OCI-LY7 (cell line): ENCODE measurements around the gene EHD4. TPM values are rescaled to one million over a fixed set of nuclear protein-coding genes. Genes with fewer than 3 reads are reported as not detected.

Experiments
- BruUV-seq: library from RNA; stranded (reverse); fragments of 400-500 nt; replicated peaks from 2 replicates; lab custom pipeline; 2021; lab: Mats Ljungman, UMichigan
- CTCF ChIA-PET: fragments of 300-600 bp; sonication (Branson Sonifier 250); formaldehyde crosslinking; loops from one replicate; lab custom pipeline; 2022; ENCODE audit warnings: antibody characterized with exemption; ENCODE audit not compliant: unreplicated experiment; lab: Charles Lee
- POLR2A ChIA-PET: fragments of 300-600 bp; sonication (Branson Sonifier 250); formaldehyde crosslinking; loops from one replicate; lab custom pipeline; 2022; ENCODE audit warnings: antibody characterized with exemption; lab: Charles Lee
- DNase-seq: peaks from one replicate; pipeline ENCODE4 v3.0.0-alpha.2; 2015; ENCODE audit warnings: low spot score
- H2AFZ ChIP-seq: fragments of 200-600 bp; sonication (generic), shearing (Covaris generic); 2 replicates; pipeline ENCODE4 v1.6.1; 2014; ENCODE audit warnings: mild to moderate bottlenecking, antibody characterized with exemption, low read length, moderate library complexity
- H3K27ac ChIP-seq: fragments of 200-600 bp; sonication (generic); 2 replicates; pipeline ENCODE4 v1.5.1; 2014; ENCODE audit warnings: mixed run types, low read depth, mild to moderate bottlenecking, moderate library complexity, low read length, inconsistent platforms; ENCODE audit not compliant: poor library complexity, severe bottlenecking
- H3K36me3 ChIP-seq: fragments of 200-600 bp; sonication (generic); 2 replicates; pipeline ENCODE4 v1.6.1; 2014; ENCODE audit warnings: mild to moderate bottlenecking, antibody characterized with exemption, low read length, moderate library complexity, mixed read lengths; ENCODE audit not compliant: insufficient read depth
- H3K4me1 ChIP-seq: fragments of 200-600 bp; sonication (generic); 2 replicates; pipeline ENCODE4 v1.5.1; 2014; ENCODE audit warnings: mild to moderate bottlenecking, low read length; ENCODE audit not compliant: insufficient read depth, poor library complexity, severe bottlenecking
- H3K4me2 ChIP-seq: fragments of 200-600 bp; sonication (generic); 2 replicates; pipeline ENCODE4 v1.6.1; 2014; ENCODE audit warnings: mild to moderate bottlenecking, low read length
- H3K4me3 ChIP-seq: fragments of 200-600 bp; sonication (generic); 2 replicates; pipeline ENCODE4 v1.5.1; 2014; ENCODE audit warnings: mild to moderate bottlenecking, low read depth, low read length; ENCODE audit not compliant: poor library complexity, severe bottlenecking
- H3K79me2 ChIP-seq: fragments of 200-600 bp; sonication (generic); 2 replicates; pipeline ENCODE4 v1.6.1; 2016; ENCODE audit warnings: low read depth, mild to moderate bottlenecking, low read length, moderate library complexity, mixed read lengths; ENCODE audit not compliant: insufficient read depth
- H3K9me2 ChIP-seq: fragments of 200-600 bp; sonication (generic); 2 replicates; pipeline ENCODE4 v1.6.1; 2016; ENCODE audit warnings: mild to moderate bottlenecking, low read length, mixed read lengths; ENCODE audit not compliant: insufficient read depth
- H3K9me3 ChIP-seq: fragments of 200-600 bp; sonication (generic); 2 replicates; pipeline ENCODE4 v1.6.1; 2014; ENCODE audit warnings: mild to moderate bottlenecking, mixed run types, low read length, mixed read lengths
- H4K20me1 ChIP-seq: fragments of 200-600 bp; sonication (generic); 2 replicates; pipeline ENCODE4 v1.6.1; 2014; ENCODE audit warnings: mild to moderate bottlenecking, antibody characterized with exemption, low read length, moderate library complexity, mixed read lengths; ENCODE audit not compliant: insufficient read depth
- EZH2phosphoT487 ChIP-seq: fragments of 200-600 bp; sonication (generic); IDR thresholded peaks from 2 replicates; pipeline ENCODE4 v1.6.1; 2018; ENCODE audit warnings: low read depth, borderline replicate concordance, mild to moderate bottlenecking, mixed run types, antibody characterized with exemption, low read length, moderate library complexity, mixed read lengths
- intact Hi-C: fragments of 100-400 bp; cut with micrococcal nuclease; formaldehyde crosslinking; loops from one replicate; pipeline ENCODE4 v1.10.0; 2022; ENCODE audit not compliant: unreplicated experiment
- total RNA-seq, 2 experiments: library from RNA; depleted of rRNA in 1 of 2; stranded (reverse); fragments of >200 nt in 1 of 2; shearing (Covaris generic) in 1 of 2; gene quantifications; 2 replicates each; pipeline ENCODE4 v1.2.3, GENCODE V29; 2014 to 2022
- TF ChIP-seq, protein P1 (sequence below): fragments of 200-600 bp; sonication (generic); conservative IDR thresholded peaks from 2 replicates; pipeline ENCODE4 v1.5.1; 2014; ENCODE audit warnings: mild to moderate bottlenecking, antibody characterized with exemption, low read length, moderate library complexity, mixed read lengths

EHD4 gene
- total RNA-seq, 2 experiments from 2014 or later = 13.5 to 19.4 TPM

DNA sequence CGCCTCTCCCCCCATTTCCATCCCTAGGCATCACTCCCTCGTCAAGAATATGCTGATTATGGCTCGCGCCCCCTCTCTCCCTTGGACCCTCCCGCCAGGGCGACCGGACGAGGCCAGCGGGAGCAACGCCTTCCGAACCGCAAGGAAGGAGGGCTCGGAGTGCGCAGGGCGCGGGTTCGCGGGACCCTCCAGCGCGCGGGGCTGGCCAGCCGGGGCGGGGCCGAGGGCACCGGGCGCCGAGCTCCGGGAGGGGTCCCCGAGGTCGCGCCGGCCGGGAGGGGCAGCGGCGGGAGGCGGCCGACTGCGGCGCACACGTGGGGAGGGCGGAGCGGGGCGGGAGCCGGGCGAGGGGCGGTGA is 483 bp downstream of the EHD4 start:
- no peak for DNase-seq
- ChIA-PET CTCF (no interaction called here), POLR2A (interaction anchor here (0.9 to 1.5 kb wide), 5 partner anchors 10 to 428 kb away, joined by 3 to 6 read pairs (median 3); partner anchors contain the start of gene RPAP1)
- peaks cover 45% of the 10 kb centered on the region for H3K79me2 ChIP-seq
- no peaks in the 10 kb centered on the region for H3K9me3 ChIP-seq
- H2AFZ ChIP-seq = peak overlapping the region; percentile 69
- TF ChIP-seq, protein P1, sequence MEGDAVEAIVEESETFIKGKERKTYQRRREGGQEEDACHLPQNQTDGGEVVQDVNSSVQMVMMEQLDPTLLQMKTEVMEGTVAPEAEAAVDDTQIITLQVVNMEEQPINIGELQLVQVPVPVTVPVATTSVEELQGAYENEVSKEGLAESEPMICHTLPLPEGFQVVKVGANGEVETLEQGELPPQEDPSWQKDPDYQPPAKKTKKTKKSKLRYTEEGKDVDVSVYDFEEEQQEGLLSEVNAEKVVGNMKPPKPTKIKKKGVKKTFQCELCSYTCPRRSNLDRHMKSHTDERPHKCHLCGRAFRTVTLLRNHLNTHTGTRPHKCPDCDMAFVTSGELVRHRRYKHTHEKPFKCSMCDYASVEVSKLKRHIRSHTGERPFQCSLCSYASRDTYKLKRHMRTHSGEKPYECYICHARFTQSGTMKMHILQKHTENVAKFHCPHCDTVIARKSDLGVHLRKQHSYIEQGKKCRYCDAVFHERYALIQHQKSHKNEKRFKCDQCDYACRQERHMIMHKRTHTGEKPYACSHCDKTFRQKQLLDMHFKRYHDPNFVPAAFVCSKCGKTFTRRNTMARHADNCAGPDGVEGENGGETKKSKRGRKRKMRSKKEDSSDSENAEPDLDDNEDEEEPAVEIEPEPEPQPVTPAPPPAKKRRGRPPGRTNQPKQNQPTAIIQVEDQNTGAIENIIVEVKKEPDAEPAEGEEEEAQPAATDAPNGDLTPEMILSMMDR = no peak
- no peak for TF ChIP-seq EZH2phosphoT487
- peak overlapping the region; percentile 88 for H3K27ac ChIP-seq
- no TSS peak for BruUV-seq
- no peaks in the 10 kb centered on the region for H4K20me1 ChIP-seq
- peak overlapping the region; percentile 72 for H3K4me3 ChIP-seq
- peak overlapping the region; percentile 97 for H3K4me2 ChIP-seq
- no peaks in the 10 kb centered on the region for H3K36me3 ChIP-seq
- intact Hi-C loops = loop anchor here (5.0 kb wide), 1 partner anchor 45 kb away; no protein-coding TSS in a partner anchor
- peaks cover 45% of the 10 kb centered on the region for H3K4me1 ChIP-seq
- no peaks in the 10 kb centered on the region for H3K9me2 ChIP-seq

DNA sequence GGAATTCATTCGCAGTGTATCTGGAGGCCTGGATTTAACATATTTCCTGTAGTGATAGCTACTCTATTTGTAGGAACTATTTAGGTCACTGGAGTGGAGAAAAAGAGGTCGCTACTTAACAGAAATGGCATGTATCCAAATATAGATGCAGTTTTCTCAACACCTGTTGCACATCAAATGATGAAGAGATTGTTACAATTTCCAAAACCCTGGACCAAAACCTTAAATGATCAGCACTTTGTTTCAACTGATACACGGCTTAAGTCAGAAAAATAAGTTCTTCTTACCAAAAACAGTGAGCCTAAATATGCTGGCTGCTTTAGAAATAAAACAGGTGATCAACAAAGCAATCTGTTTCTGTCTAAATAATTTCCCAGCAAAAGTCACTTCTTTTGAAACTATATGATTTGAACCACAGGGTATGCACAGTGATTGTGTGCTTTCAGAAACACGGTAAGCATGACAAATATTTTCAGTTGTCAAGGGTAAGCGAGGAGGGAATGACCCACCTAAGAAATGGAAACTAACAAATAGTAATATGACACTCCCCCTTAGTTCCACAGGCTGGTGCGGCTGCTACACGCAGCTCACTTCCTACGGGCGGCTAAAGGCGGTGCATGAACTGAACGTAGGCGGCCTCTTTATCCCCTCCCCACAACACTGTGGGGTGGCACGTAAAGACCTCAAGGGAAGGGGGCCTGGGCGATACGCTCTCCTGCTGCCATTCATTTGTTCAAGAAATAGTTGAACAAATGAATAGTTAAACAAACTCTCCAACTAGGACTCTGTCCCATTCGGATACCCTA is 1.1 kb downstream of the EHD4 start:
- peak overlapping the region; percentile 69 for H2AFZ ChIP-seq
- POLR2A ChIA-PET = interaction anchor here (0.6 to 1.9 kb wide), 5 partner anchors 9 to 1114 kb away, joined by 3 to 5 read pairs (median 3); partner anchors contain the start of gene RPAP1

DNA sequence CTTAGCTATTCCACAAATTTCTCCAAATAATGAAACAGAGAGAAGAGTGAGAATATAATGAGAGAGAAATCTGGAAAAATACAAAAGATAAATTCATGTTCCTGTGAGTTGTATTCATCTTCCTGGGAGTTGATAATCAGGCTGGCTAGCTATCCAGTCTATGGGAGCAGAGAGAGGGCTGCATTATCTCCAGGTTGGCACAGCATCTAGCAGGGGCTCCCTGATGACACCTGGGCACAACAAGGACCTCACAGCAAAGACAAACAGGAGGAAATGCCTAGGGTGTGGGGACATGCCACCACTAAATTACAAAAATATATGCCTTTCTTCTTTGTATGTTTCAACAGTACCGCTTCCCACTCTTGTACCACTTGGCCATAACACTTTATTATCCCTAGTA is 1.9 kb downstream of the EHD4 start:
- Histone ChIP-seq H3K9me2 (no peaks in the 10 kb centered on the region), H3K27ac (peak overlapping the region; percentile 88), H3K4me2 (peak overlapping the region; percentile 97), H4K20me1 (no peaks in the 10 kb centered on the region), H3K4me3 (peak overlapping the region; percentile 72), H3K36me3 (no peaks in the 10 kb centered on the region), H2AFZ (peak overlapping the region; percentile 45; the same call in 1 of the 2 replicates), H3K79me2 (peaks cover 50% of the 10 kb centered on the region), H3K4me1 (peaks cover 48% of the 10 kb centered on the region), H3K9me3 (no peaks in the 10 kb centered on the region)
- CTCF ChIA-PET = no interaction called here
- POLR2A ChIA-PET = interaction anchor here (0.7 to 1.9 kb wide), 5 partner anchors 9 to 269 kb away, joined by 3 to 5 read pairs (median 4); no protein-coding TSS in a partner anchor
- intact Hi-C loops = loop anchor here (5.0 kb wide), 1 partner anchor 43 kb away; no protein-coding TSS in a partner anchor
- BruUV-seq = no TSS peak
- peak; percentile 11 for DNase-seq
- TF ChIP-seq, protein P1 = no peak
- no peak for TF ChIP-seq EZH2phosphoT487

More for the DNA sequence above, 1.1 kb downstream of the EHD4 start:
- Histone ChIP-seq H3K9me3 (no peaks in the 10 kb centered on the region), H3K27ac (peak overlapping the region; percentile 88), H4K20me1 (no peaks in the 10 kb centered on the region), H3K36me3 (no peaks in the 10 kb centered on the region), H3K4me3 (peak overlapping the region; percentile 72), H3K4me1 (peaks cover 48% of the 10 kb centered on the region), H3K4me2 (peak overlapping the region; percentile 97), H3K79me2 (peaks cover 50% of the 10 kb centered on the region), H3K9me2 (no peaks in the 10 kb centered on the region)
- intact Hi-C loops = loop anchor here (5.0 kb wide), 1 partner anchor 44 kb away; no protein-coding TSS in a partner anchor
- CTCF ChIA-PET = no interaction called here
- BruUV-seq = TSS peak; percentile 72
- no peak for TF ChIP-seq EZH2phosphoT487
- peak; percentile 86 for DNase-seq
